ENCODE results near the gene GSTM5. TPM values are rescaled to one million over a fixed set of nuclear protein-coding genes. Genes with fewer than 3 reads are reported as not detected.
A peak's percentile ranks its signal among the peaks of the same experiment; 100 is the strongest.
"Not testable (repeated sequence)": the region's sequence is repeated elsewhere in the genome, so short reads cannot be mapped to it uniquely, and the experiment has no call there.

GSTM5 gene
- polyA plus RNA-seq, 1 donor = 7.2 TPM

DNA sequence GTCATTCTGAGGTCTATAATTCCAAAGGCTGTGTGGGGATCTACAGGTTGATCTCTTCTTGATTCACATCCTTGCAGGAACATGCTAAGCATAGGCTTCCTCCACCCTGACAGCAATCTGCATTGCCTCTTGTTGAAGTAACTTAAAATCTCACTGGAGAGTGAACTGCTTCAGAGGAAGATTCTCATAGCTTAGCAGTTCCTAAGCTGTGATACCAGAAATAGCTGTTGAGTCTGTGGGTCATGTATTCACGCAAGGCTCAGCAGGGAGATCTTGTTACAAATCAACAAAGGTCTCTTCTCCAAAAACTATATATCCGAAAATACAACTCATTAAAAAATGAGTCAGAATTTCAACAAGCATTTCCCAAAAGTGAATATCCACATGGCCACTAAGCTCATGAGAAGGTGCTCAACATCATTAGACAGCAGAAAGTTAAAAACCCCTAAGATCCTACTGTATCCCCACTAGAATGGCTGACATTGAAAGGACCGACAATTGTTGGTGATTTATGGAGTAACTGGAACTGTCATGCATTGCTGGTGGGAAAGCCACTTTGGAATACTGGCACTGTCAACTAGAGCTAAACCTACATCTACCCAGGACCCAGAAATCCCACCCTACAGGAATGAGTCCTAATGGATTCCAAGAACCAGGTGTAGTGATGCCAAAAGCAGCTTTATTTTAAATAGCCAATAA is 35.2 kb upstream of the GSTM5 start:
- H3K4me1 ChIP-seq (ENCODE audit: control insufficient read depth, insufficient read depth, low read length); H3K27me3 ChIP-seq (ENCODE audit: control insufficient read depth, insufficient read depth, low read length); H3K27ac ChIP-seq (ENCODE audit: low read length); H3K4me3 ChIP-seq (ENCODE audit: low read length); DNase-seq; H3K9me3 ChIP-seq (ENCODE audit: control insufficient read depth, low read depth, low read length): not testable (repeated sequence)
- H3K36me3 ChIP-seq (ENCODE audit: control insufficient read depth, insufficient read depth, low read length) = peaks cover 11% of the 10 kb centered on the region
- WGBS (ENCODE audit: insufficient coverage, low lambda C conversion rate) = no CpG with 5 or more reads among the region's 3 CpGs

DNA sequence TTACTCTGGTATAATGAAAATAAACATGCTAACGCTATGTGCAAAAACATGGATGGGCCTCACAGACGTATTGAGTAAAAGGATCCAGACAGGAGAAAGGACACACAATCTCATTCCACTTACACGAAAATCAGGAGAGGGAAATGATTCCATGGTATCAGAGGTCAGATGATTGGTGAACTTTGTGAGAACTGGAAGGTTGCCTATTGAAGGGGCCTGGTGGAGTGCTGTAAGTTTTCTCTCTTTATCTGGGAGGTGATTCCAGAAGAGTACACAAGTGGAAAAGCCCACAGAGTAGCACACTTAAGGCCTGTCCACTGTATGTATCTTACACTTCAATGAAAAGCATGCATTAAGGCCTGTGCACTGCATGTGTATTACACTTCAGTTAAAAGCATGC is 34.6 kb upstream of the GSTM5 start:
- no peak overlapping the region for H3K4me3 ChIP-seq (ENCODE audit: low read length)
- no CpG with 5 or more reads among the region's 3 CpGs for WGBS (ENCODE audit: insufficient coverage, low lambda C conversion rate)
- no peaks in the 10 kb centered on the region for H3K27me3 ChIP-seq (ENCODE audit: control insufficient read depth, insufficient read depth, low read length)
- peaks cover 9% of the 10 kb centered on the region for H3K36me3 ChIP-seq (ENCODE audit: control insufficient read depth, insufficient read depth, low read length)
- H3K4me1 ChIP-seq (ENCODE audit: control insufficient read depth, insufficient read depth, low read length) = no peaks in the 10 kb centered on the region
- DNase-seq = no peak
- no peaks in the 10 kb centered on the region for H3K9me3 ChIP-seq (ENCODE audit: control insufficient read depth, low read depth, low read length)
- no peak overlapping the region for H3K27ac ChIP-seq (ENCODE audit: low read length)

DNA sequence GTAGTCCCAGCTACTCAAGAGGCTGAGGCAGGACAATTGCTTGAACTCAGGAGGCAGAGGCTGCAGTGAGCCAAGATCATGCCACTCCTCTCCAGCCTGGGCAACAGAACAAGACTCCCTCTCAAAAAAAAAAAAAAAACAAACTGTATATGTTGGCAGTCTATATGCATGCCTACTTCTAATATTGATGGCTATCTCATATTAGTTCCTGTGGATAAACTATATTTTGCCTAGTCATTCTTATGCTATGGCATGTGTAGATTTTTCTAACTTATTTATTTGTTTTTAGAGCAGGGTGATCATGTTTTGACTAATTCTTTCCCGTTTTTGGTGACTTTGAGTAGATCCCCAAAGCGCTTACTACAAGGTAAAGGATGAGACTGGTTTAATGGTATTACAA is 33.4 kb upstream of the GSTM5 start:
- DNase-seq; H3K36me3 ChIP-seq (ENCODE audit: control insufficient read depth, insufficient read depth, low read length); H3K27me3 ChIP-seq (ENCODE audit: control insufficient read depth, insufficient read depth, low read length); H3K4me1 ChIP-seq (ENCODE audit: control insufficient read depth, insufficient read depth, low read length); H3K9me3 ChIP-seq (ENCODE audit: control insufficient read depth, low read depth, low read length); H3K27ac ChIP-seq (ENCODE audit: low read length); H3K4me3 ChIP-seq (ENCODE audit: low read length): not testable (repeated sequence)
- WGBS (ENCODE audit: insufficient coverage, low lambda C conversion rate) = 83% methylated on average over 1 of the region's 2 CpGs

DNA sequence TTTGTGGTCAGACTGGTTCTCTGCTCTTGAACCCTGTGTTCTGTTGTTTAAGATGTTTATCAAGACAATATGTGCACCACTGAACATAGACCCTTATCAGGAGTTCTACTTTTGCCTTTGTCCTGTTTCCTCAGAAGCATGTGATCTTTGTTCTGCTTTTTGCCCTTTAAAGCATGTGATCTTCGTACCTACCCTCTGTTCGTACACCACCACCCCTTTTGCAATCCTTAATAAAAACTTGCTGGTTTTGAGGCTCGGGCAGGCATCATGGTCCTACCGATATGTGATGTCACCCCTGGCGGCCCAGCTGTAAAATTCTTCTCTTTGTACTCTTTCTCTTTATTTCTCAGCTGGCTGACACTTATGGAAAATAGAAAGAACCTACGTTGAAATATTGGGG is 27.3 kb upstream of the GSTM5 start:
- H3K36me3 ChIP-seq (ENCODE audit: control insufficient read depth, insufficient read depth, low read length); H3K27me3 ChIP-seq (ENCODE audit: control insufficient read depth, insufficient read depth, low read length); H3K9me3 ChIP-seq (ENCODE audit: control insufficient read depth, low read depth, low read length); H3K4me3 ChIP-seq (ENCODE audit: low read length); H3K27ac ChIP-seq (ENCODE audit: low read length); H3K4me1 ChIP-seq (ENCODE audit: control insufficient read depth, insufficient read depth, low read length); DNase-seq: not testable (repeated sequence)
- no CpG with 5 or more reads among the region's 6 CpGs for WGBS (ENCODE audit: insufficient coverage, low lambda C conversion rate)

DNA sequence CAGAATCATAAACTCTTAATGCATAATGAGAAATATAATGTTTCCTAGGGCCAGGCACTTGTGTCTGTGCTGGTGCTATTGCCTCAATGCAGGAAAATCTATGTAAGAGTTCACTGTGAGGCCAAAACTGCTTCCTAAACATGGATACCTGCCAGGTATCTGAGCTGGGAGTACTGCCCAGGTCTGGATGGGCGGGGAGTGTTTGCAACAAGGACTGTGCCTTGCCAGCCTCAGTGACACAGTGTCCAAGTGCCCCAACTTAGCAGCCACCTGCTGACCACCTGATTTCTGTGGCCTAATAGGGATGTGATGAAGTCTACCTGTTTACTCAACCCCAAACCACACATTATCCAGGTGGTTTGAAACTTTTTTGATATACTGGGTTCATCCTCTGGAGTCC is 26.7 kb upstream of the GSTM5 start:
- H3K36me3 ChIP-seq (ENCODE audit: control insufficient read depth, insufficient read depth, low read length); H3K4me1 ChIP-seq (ENCODE audit: control insufficient read depth, insufficient read depth, low read length); H3K4me3 ChIP-seq (ENCODE audit: low read length); H3K27me3 ChIP-seq (ENCODE audit: control insufficient read depth, insufficient read depth, low read length); H3K27ac ChIP-seq (ENCODE audit: low read length); DNase-seq; H3K9me3 ChIP-seq (ENCODE audit: control insufficient read depth, low read depth, low read length): not testable (repeated sequence)
- no CpG with 5 or more reads among the region's 1 CpG for WGBS (ENCODE audit: insufficient coverage, low lambda C conversion rate)

DNA sequence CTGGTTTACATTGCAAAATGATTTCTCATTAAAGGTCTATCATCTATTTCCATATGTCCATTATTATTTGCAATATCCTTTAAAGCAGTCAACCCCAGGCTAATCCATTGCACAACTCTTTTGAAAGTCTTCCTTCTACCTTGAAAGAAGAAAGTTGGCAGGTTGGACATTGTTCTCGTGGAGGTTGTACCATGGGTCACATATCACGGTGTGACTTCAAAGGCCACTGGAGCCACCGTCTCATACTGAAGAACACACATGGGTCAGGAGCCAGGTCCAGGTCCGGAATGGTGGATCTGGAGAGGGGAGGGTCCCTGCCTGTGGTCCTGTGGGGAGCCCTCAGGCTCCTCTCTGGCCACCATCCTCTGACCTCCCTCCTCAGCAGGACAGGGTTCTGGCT is 26.2 kb upstream of the GSTM5 start:
- WGBS (ENCODE audit: insufficient coverage, low lambda C conversion rate) = no CpG with 5 or more reads among the region's 4 CpGs

DNA sequence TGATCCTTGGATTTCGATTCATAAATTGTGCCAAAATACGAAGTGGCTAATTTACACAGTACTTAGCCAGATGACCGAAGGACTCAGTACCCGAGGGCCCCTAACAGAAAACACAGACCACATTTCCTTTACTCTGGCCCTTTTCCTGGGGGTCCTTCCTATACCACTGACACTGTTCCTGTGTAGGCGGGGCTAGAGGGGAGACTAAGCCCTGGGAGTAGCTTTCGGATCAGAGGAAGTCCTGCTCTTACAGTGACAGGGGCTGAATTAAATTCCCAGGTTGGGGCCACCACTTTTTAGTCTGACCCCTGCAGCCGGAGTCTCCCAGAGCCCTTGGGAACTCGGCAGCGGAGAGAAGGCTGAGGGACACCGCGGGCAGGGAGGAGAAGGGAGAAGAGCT is 24.9 kb upstream of the GSTM5 start:
- H3K4me3 ChIP-seq (ENCODE audit: low read length); H3K4me1 ChIP-seq (ENCODE audit: control insufficient read depth, insufficient read depth, low read length); H3K9me3 ChIP-seq (ENCODE audit: control insufficient read depth, low read depth, low read length); H3K27ac ChIP-seq (ENCODE audit: low read length); H3K27me3 ChIP-seq (ENCODE audit: control insufficient read depth, insufficient read depth, low read length); H3K36me3 ChIP-seq (ENCODE audit: control insufficient read depth, insufficient read depth, low read length); DNase-seq: not testable (repeated sequence)
- no CpG with 5 or more reads among the region's 11 CpGs for WGBS (ENCODE audit: insufficient coverage, low lambda C conversion rate)

More for the DNA sequence above, 26.2 kb upstream of the GSTM5 start:
- H3K4me3 ChIP-seq (ENCODE audit: low read length); H3K9me3 ChIP-seq (ENCODE audit: control insufficient read depth, low read depth, low read length); H3K36me3 ChIP-seq (ENCODE audit: control insufficient read depth, insufficient read depth, low read length); H3K27ac ChIP-seq (ENCODE audit: low read length); H3K4me1 ChIP-seq (ENCODE audit: control insufficient read depth, insufficient read depth, low read length); DNase-seq; H3K27me3 ChIP-seq (ENCODE audit: control insufficient read depth, insufficient read depth, low read length): not testable (repeated sequence)

DNA sequence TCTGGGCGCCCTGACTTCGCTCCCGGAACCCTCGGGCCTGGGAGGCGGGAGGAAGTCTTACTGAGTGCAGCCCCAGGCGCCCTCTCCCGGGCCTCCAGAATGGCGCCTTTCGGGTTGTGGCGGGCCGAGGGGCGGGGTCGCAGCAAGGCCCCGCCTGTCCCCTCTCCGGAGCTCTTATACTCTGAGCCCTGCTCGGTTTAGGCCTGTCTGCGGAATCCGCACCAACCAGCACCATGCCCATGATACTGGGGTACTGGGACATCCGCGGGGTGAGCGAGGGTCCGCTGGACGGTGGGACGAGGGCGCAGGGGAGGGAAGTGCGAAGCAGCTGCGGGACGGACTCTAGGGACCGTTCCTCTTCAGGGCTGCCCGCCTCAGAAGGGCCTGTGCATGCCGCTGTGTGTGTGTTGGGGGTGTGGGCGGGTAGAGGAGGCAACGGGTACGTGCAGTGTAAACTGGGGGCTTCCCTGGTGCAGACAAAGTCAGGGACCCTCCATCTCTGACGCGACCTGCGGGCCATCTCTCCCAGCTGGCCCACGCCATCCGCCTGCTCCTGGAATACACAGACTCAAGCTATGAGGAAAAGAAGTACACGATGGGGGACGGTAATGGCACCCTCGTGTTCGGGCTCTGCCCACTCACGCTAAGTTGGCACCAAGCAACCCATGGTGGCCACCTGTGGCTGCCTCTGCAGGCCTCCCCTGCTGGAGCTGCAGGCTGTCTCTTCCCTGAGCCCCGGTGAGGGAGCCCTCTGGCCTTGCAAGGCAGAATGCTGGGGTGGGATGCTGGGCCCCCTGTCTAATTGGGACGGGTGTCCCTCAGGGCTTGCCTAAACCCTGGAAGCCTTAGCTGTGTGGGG is 24.2 kb upstream of the GSTM5 start, which contains the start of gene GSTM1:
GSTM1 (plus strand) TSS at position 177 of the 859 bp plus-strand sequence; CDS start at position 234, 57 bp downstream.
- DNase-seq = peak in 1 of 2 donors; percentile 79
- Histone ChIP-seq H3K9me3 (ENCODE audit: control insufficient read depth, low read depth, low read length) (no peaks in the 10 kb centered on the region), H3K4me1 (ENCODE audit: control insufficient read depth, insufficient read depth, low read length) (no peaks in the 10 kb centered on the region), H3K4me3 (ENCODE audit: low read length) (no peak within 1 kb of the TSS), H3K27me3 (ENCODE audit: control insufficient read depth, insufficient read depth, low read length) (no peaks in the 10 kb centered on the region), H3K36me3 (ENCODE audit: control insufficient read depth, insufficient read depth, low read length) (no peaks in the 10 kb centered on the region), H3K27ac (ENCODE audit: low read length) (no peak within 1 kb of the TSS)
- no CpG with 5 or more reads among the region's 46 CpGs for WGBS (ENCODE audit: insufficient coverage, low lambda C conversion rate)

DNA sequence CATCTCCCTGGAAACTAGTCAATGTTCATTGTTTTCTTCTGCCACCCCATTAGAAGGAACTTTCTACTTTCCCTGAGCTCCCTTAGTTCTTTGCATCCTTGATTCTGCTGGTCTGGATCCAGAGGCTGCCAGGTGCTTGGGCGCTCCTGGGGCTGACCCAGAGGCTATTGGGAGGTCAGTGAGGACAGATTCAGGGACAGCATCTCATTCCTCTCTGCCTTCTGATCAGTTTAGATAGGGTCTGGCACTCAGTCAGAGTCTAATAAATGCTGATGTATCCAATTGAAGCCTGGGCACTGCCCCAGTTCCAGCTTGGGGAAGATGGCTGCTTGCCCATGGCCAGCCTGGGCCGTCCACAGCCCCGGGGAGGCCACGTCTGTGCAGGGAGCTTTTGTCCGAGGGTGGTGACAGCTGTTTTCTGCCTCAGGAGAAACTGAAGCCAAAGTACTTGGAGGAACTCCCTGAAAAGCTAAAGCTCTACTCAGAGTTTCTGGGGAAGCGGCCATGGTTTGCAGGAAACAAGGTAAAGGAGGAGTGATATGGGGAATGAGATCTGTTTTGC is 22.1 kb upstream of the GSTM5 start:
- H3K4me3 ChIP-seq (ENCODE audit: low read length) = no peak overlapping the region
- no peaks in the 10 kb centered on the region for H3K4me1 ChIP-seq (ENCODE audit: control insufficient read depth, insufficient read depth, low read length)
- H3K27me3 ChIP-seq (ENCODE audit: control insufficient read depth, insufficient read depth, low read length) = no peaks in the 10 kb centered on the region
- no peak overlapping the region for H3K27ac ChIP-seq (ENCODE audit: low read length)
- no peaks in the 10 kb centered on the region for H3K36me3 ChIP-seq (ENCODE audit: control insufficient read depth, insufficient read depth, low read length)
- no CpG with 5 or more reads among the region's 6 CpGs for WGBS (ENCODE audit: insufficient coverage, low lambda C conversion rate)
- no peak for DNase-seq
- H3K9me3 ChIP-seq (ENCODE audit: control insufficient read depth, low read depth, low read length) = no peaks in the 10 kb centered on the region

DNA sequence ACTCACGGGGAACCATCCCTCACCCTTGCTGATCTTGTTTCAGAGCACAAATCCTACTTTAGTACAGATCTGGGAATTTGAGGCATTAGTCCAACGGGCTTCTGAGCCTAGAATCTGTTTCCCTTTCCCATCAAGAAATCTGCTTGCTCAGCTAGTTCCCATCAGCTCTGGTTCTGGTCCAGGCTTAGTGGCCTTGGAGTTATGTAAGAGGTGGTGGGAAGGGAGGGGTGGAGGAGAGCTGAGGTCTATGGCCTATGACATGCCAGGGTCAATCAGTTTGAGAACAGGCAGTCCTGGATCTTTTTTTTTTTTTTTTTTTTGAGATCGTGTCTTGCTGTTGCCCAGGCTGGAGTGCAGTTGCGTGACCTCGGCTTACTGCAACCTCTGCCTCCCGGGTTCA is 20.3 kb upstream of the GSTM5 start:
- H3K27ac ChIP-seq (ENCODE audit: low read length) = no peak overlapping the region
- WGBS (ENCODE audit: insufficient coverage, low lambda C conversion rate) = no CpG with 5 or more reads among the region's 6 CpGs

More for the DNA sequence above, 20.3 kb upstream of the GSTM5 start:
- no peak for DNase-seq
- Histone ChIP-seq H3K4me1 (ENCODE audit: control insufficient read depth, insufficient read depth, low read length) (no peaks in the 10 kb centered on the region), H3K9me3 (ENCODE audit: control insufficient read depth, low read depth, low read length) (no peaks in the 10 kb centered on the region), H3K27me3 (ENCODE audit: control insufficient read depth, insufficient read depth, low read length) (no peaks in the 10 kb centered on the region), H3K36me3 (ENCODE audit: control insufficient read depth, insufficient read depth, low read length) (no peaks in the 10 kb centered on the region), H3K4me3 (ENCODE audit: low read length) (no peak overlapping the region)
